Activated T-cell treated with anti-CD3 and anti-CD28 coated beads for 48 hours (primary cell): ENCODE data around the gene SYCN.

Experiments used
- DNase-seq: peaks from one replicate; pipeline ENCODE4 v3.0.0-alpha.2; 2020; ENCODE audit warnings: low read depth

Gene SYCN

DNA sequence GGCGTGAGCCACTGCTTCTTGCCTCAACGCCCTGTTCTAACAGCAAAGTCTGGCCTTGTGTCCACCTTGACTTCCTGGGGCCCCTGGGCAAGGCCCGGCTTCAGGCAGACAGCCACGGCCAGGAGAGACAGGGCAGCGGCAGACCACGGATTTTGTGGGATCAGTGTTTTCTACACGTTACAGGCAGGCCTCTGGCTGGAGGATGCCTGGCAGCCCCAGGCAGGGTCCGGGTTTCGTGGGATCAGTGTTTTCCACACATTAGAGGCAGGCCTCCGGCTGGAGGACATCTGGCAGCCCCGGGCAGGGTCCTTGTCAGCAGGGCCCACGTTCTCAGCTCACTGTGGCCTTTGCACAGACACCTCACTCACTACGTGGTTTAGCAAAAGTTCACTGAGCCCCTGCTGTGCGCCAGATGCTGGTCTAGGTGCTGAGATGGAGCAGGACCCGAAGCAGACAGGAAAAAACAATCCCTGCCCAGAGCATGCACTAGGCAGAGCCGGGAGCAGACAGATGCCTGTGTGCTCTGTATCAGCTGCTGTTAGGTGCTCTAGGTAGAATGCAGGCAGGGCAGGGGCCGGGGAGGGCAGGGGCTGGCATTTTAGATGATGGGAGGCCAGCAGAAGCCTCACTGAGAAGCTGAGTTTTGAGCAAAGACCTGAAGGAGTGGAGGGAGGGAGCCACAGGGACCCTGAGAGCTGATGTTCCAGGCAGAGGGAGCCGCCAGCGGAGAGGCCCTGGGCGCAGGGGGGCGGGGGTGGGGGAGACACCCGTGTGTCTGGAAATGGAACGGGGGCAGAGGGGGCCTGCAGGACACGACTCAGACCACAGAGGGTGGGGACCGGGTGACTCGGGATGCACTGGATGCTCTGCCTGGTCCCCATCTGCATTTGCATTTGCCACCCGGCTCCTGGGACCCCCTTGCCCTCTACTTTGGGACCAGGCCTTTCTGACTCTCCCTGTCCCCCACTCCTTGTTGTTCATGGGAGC lies 32.3 kb downstream of the SYCN start:
- DNase-seq: no peak

DNA sequence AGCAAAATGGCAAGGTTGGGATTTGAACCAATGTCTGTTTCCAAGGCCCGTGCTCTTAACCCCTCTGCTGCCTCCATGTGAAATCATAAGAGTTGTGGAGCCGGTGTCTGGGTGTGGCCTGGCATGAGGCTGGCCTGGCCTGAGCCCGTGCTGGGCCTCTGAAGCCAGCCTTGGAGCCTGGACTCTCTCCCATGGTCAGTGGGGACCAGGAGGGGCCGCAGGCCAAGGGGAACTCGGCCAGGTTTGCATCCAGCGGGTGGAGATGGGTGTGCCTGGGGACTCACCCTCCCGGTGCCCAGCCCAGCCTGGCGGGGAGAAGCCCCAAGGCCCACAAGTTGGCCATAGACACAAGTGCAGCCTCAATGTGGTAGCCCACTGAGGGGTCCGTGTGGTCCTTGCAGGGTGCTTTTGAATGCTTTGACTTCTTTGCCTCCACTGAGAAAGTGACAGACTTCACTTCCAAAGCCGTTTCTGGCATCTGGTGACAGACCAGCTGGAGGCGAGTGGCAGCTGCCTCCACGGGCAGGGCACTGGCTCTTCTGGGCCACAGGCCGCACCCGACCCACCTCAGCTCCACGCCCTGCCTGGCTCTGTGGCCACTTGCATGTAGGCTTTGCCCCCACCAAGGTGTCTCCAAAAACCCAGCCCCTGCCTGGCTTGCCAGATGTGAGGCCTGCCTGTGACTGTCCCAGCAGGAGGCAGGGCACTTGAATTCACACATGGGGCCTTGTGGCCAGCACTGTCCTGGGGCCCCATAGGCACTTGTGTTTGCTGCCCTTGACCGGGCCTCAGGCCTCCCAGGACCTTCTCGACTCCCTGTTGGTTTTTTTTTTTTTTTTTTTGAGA lies 33.5 kb downstream of the SYCN start:
- no peak for DNase-seq

DNA sequence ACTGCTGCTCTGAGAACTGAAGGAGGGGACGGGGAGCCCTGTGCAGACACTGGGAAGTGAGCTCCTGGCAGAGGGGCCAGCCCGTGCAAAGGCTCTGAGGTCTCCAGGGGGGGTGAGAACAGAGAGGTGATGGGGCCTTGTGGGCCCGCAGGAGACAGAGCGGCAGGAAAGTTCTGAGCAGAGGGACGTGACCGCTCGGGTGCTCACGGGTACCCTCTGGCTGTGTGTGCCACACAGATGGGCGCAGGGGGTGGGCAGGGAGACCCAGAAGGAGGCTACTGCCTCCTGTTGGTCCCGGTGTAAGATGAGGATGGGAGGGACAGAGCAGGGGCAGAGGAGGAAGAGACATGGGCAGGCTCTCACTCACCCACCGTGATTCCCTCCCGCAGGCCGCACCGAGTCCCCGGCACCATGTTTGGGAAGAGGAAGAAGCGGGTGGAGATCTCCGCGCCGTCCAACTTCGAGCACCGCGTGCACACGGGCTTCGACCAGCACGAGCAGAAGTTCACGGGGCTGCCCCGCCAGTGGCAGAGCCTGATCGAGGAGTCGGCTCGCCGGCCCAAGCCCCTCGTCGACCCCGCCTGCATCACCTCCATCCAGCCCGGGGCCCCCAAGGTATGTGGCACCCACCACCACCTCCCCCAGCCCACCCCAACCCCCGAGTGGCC lies 34.8 kb downstream of the SYCN start:
- DNase-seq: no peak

DNA sequence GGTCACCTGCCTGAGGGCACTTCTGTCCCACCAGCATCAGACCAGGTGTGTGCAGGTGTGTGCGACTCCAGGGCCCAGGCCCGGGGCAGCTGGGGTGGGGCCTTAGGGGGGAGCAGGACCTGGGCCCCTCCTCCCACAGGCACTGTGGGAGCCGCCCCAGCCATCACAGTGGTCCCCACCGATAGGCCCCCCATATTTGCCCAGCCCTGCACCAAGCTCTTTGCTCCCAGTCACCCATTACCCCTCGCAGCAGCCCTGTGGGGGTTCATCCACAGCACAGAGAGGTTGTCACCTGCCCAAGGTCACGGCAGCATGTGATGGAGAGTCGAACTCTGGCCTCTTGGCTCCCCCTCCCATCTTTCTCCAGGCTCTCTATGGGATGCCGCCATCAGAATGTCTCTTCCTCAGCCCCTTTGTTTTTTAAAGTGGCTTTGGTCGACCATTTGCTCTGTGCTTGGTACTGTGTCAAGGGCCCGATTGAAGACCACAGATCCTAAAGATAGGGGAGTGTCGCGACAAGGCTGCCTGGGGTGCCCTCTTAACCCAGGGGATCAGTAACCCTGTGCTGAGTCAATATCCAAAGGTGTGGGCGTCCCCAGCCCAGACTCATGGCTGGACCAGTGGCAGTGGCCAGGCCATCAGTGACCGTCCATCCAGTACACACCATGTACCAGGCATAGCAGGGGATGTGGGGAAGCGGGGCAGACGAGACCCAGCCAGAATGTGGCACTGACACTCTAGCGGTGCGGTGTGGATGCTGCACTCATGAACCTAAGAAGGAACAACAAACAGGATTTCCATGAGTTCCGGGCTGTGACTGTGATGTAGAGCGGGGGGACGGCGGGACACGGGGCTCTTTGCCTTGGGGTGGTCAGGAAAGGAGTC lies 35.6 kb downstream of the SYCN start:
- DNase-seq: no peak

DNA sequence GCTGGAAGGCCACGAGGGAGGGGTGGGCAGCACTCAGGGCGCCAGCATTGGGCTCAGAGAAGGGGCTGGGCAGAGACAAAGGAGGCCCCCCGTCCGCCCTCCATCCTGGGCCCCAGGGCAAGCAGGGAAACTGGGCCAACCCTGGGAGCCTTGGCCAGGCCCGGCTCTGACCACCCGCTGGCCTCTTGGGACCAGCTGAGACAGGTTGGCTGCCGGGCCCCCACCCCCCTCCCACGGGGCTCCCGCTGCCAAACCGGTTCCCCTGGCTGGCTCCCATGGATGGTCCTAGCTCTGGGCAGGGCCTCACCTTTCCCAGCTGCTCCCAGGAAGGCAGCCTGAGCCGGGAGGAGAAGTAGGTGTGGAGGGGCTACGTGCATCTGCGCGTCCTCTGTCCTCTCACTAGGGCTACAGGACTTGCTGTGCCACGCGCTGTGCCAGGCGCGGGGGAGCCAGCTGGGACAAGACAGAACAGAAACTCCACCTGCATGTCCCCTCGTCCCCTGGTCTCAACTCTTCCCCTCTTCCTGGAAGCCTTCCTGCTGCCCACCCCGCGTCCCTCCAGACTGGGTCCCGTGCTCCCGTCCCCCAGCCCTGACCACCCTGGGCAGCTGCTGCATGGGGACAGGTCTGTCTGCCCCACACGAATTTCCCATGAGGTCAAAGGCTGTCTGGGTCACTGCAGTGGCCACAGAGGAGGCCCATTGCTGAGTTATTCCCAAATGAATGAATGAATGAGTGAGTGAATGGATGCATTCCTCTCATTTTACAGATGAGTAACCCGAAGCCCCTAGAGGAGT lies 36.4 kb downstream of the SYCN start:
- DNase-seq: no peak

DNA sequence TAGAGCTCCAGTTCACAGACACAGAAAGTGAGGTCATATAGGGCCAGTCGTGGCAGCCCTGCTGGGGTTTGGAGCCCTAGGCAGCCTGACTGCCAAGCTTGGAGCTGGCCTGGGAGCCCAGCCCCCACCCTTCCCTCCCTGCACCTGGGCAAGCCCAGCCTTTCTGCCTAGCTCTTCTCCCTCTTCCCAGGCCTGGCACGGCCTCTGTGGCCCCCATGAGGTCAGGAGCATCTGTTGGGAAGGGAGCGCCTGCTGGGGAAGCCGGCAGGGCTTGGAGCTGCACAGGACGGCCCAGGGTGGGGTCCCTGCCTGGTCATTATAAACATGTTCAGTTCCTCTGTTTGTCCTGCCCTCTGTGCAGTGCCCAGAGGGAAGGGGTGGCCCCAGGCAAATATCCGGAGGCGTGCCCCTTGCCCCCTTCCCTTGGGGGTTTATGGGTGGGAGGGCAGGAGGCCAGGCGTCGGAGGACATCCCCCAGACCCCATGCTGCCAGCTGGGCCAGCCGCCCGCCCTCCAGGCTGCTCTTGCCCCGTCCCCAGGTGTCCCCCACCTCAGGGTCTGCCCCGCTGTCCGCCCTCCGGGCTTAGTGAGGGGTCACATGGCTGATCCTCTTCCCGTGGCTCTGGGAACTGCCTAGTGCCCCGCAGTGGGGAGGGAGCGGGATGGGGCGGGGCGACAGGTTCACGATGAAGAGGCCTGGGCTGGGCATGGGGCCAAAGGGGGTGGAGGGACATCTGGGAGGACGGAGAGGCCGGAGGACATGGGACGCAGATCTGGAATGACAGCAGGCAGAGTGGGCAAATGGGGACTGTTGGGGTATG lies 37.3 kb downstream of the SYCN start:
- no peak for DNase-seq

DNA sequence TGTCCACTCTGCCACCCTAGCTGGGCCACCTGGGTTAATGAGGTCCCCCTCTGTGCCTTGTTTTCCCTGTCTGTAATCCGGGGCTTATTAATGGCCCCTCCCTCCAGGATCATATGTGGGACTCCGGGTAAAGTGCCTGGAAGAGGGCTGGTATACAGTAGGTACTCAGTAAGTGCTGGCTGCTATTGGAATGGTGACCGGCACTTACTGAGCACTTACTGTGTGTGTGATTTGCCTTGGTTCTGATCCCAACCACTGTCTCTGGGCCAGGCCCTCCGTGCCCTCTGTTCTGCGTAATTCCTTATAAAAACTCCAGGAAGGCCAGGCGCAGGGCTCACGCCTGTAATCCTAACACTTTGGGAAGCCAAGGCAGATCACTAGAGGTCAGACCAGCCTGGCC lies 38.2 kb downstream of the SYCN start:
- no peak for DNase-seq

DNA sequence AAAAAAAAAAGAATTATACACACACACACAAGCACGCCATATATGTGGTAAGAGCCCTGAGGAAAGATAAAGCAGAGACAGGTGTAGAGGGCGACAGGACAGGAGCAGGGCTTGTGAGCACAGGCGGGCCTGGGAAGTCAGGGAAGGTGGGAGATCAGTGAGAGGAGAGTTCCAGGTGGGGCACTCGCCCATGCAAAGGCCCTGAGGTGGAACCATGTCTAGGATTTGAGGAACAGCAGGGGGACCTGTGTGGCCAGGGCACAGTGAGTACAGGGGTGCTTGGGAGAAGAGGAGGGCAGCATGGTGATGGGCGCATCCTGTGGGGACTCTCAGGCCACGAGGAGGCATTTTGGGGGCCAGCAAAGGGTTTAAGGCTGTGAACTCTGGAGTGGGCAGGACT lies 39.8 kb downstream of the SYCN start:
- DNase-seq: no peak

DNA sequence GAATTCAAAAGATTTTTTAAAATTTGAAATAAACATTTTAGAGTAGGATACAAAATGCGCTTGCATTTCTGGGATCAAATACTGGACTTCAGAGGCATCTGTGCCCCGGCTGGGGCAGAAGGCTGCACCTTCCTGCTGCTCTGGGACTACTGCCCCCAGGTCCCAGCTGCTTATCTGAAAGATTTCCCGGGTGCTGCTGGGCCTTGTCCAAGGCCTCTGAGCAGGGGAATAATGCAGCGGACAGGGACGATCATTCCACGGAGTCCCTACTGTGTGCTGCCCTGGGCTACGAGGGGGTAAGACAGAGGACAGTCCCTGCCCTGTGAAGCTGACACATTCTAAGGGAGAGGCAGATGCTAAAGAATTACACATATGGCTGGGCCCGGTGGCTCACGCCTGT lies 40.4 kb downstream of the SYCN start:
- no peak for DNase-seq

DNA sequence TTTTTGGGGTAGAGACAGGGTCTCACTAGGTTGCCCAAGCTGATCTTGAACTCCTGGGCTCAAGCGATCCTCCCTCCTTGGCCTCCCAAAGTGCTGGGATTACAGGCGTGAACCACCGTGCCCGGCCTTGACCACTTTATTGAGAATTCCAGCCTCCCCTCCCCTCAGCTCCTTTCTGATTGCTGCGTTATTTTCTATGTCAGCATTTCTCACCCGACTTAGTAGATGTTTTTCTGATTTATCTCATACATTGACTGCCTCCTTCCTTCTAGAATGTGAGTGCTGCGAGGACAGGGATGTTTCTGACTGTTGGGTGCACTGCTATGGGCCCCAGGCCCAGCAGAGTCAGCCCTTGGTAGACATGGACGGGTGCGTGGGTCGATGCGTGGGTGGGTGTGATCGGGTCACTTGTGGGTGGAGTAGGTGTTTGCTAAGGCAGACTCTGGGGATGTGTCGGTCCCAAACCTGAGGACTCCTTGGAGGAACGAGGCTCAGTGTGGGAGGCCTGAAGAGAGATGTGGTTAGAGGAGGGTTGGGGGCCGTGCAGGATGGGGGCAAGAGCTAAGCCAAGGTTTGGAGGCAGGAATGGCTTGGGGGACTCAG lies 41.5 kb downstream of the SYCN start:
- no peak for DNase-seq

DNA sequence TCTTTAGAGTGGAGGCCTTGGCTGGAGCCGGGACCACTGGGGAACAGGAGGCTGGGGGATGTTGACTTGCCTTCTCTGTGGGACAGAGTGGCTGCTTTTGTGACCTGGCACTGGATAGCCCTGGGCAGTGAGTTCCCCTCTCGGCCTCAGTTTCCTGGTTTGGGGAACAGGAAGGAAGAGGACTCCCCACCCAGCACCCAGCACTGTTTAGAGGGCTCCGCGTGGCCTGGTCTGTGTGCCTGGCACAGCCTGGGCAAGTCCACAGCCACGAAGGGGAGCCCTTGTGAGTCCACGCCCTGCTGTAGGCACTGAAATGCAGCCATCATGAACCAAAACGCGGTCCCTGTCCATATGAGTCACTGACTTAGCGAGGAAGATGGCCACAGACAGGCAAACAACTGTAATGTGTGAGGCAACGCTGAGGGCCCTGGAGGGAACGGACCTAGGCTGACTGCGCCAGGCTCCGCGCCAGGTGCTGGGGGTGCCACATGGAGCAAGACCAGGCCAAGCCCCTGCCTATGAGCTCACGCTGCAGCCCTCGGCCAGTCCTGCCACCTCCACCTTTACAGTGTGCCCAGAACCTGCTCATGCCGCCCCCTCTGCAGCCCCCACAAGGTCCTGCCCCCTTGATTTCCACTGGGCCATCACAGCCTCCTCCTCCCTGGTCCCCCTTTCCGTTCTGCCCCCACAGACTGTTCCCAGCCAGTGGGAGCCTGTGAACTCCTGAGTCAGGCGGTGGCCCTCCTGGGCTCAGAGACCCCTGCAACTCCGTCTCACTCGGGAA lies 43.0 kb downstream of the SYCN start:
- no peak for DNase-seq

DNA sequence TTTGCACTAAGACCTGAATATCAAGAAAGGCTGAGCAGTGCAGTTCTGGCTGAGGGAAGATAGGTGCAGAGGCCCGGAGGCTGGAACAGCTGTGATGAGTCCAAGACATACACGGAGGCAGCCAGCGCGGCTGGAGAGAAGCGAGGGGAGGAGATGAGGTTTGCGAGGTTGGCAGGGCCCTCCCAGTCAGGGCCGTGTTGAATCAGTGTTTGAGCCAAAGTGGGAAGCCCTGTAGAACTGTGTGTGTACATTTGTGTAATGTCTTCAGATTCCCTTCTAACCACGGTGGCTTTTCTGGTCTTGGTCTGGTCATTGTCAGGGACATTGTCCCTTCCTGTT lies 43.6 kb downstream of the SYCN start:
- DNase-seq: no peak

DNA sequence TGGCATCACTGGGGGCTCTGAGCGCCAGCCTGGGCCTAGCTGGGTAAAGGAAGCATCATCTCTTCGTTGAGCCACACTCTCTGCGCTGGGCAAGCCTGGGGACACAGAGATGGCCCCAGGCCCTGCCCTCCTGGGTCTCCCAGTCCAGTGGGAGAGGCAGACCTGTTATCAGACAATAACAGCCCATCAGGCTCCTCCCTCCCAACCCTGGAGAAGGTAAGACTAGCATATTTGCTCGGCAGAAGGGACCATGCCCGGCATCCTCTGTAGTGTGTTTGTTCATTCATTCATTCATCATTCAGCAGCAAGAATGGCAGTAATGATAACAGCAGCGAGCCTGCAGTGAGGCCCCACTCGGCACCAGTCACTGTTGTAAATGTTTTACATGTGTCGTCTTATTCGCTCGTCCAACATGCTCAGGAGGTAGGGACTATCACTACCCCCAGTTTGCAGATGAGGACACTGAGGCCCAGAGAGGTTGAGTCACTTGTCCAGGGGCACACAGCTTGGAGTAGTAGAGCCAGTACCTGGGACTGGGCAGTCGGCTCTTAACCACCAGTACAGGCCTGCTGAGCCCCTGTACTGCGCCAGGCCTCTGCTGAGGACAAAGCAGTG lies 45.3 kb downstream of the SYCN start:
- no peak for DNase-seq

DNA sequence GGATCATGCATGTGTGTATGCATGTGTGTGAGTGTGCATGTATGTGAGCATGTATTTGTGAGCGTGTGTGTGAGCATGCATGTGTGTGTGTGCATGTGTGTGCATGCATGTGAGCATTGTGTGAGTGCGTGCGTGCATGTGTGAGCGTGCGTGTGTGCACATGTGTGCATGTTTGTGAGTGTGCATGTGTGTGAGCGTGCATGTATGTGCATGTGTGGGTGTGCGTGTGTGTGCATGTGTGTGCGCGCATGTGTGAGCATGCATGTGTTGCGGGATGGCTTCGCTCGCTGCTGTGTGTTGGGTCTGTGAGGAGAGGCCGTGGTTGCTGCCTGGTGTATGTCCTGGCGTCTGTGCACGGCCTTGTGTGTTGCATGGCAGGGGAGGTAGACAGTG lies 46.1 kb downstream of the SYCN start:
- DNase-seq: no peak

DNA sequence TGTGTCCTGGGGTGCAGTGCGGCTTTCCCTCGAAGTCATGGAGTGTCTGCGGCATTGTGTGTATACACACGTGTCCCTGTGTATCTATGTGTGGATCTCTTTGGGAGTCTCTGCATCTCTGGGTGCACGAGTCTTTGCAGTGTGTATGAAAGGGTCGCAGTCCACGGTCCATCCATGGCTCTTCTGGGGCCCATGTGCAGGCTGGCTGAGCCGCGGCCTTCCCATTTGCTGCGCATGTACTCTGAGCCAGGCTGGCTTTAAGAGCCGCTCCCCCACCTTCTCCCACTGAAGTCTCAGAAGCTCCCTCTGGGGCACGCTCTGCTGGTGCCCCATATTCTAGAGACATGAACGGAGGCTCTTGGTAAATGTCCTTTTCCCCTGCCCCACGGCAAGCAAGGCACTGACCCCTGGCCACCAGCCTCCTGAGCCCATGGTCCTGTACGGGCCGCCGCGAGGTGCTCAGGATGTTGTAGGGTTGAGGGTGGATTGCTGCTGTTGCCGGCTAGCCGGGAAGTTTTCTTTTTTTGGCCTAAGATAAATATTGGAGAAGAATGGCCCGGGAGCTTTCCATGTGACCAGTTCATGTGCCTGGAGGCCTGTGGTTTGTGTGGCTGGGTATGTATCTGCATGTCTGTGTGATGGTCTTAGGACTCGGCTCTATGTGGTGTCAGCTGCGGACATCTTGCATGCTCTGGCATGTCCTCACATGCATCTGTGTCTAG lies 46.6 kb downstream of the SYCN start:
- no peak for DNase-seq

DNA sequence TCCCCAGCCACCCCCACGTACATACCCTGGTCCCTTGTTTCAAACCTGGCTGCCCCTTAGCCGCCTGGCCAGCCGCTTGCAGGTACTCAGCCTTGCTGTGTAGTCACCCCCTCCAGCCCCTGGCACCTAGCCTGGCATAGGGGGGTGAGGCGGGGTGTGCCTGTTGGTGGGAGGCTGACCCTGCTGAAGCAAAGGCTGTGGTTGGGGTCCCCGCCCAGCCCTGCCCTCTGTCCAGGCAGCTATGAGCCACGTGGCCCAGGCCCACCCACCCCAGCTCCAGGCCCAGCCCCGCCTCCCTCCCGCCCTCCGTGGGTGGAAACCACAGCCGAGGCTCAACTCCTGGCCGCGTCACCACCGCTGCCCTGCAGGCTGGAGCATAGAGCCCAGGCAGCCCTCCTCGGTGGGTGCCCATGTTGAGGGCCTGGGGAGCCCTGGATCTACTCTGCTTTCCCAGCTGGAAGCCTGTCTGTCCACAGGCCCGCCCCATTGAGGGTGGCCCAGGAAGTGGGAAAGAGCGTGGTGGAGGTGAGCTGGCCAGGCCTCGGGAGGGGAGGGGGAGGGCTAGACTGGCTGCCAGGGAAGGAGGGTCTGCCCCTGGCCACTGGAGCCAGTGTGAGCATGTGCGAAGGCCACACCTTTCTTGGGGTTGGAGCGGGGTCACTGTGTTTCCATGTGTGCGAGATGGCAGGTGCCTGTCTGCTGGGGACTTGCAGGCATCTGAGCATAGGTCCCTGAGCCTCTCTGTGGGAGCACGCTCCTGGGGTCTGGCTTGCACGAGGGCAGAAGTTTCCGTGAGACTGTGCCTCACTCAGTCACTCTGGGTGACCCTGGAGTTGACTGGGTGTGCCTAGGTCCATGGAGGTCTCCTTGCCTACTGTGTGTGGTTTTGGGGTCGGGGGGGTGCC lies 47.5 kb downstream of the SYCN start:
- DNase-seq: peak; percentile 11
